ENCODE measurements around the gene PACSIN3.

DNA sequence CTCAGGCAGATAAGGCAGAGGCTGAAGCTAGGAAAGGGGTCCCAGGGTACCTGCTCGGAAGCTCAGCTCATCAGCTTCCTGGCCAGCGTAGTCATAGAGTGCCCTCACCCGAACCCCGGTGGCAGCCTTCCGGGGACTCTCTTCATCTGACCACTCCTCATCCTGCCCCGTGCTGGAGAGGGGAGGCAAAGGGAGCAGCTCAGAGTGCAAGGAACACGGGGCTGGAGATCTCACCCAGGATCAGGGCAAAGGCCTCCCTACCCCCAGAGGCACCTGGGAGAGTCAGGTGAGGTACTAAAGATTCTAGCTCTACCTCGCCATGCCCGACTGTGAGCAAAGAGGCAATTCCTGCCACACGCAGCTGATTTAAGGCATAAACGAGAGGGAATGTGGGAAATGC, 7.9 kb downstream of the PACSIN3 start:
- TF ChIP-seq, protein P1, sequence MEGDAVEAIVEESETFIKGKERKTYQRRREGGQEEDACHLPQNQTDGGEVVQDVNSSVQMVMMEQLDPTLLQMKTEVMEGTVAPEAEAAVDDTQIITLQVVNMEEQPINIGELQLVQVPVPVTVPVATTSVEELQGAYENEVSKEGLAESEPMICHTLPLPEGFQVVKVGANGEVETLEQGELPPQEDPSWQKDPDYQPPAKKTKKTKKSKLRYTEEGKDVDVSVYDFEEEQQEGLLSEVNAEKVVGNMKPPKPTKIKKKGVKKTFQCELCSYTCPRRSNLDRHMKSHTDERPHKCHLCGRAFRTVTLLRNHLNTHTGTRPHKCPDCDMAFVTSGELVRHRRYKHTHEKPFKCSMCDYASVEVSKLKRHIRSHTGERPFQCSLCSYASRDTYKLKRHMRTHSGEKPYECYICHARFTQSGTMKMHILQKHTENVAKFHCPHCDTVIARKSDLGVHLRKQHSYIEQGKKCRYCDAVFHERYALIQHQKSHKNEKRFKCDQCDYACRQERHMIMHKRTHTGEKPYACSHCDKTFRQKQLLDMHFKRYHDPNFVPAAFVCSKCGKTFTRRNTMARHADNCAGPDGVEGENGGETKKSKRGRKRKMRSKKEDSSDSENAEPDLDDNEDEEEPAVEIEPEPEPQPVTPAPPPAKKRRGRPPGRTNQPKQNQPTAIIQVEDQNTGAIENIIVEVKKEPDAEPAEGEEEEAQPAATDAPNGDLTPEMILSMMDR (IDR thresholded peaks at IDR 0.05; ENCODE audit: low read length) = no peak
- TF ChIP-seq EZH2 (IDR thresholded peaks at IDR 0.05; ENCODE audit: borderline replicate concordance, low read length) = no peak

All from OCI-LY1 (cell line).